WTC11 (cell line): ENCODE data around the gene KCTD2. TPM values are rescaled to one million over a fixed set of nuclear protein-coding genes. Genes with fewer than 3 reads are reported as not detected.

Experiments used
- AFF4 ChIP-seq: sonication (generic); formaldehyde crosslinking; IDR thresholded peaks from 2 replicates; pipeline ENCODE4 v1.8.1; 2023; ENCODE audit warnings: mild to moderate bottlenecking, missing genetic modification reagents, borderline replicate concordance
- ARID4B ChIP-seq: sonication (generic); formaldehyde crosslinking; IDR thresholded peaks from 2 replicates; pipeline ENCODE4 v1.8.0; 2023; ENCODE audit warnings: missing genetic modification reagents, mild to moderate bottlenecking, borderline replicate concordance
- ESRRA ChIP-seq: sonication (generic); formaldehyde crosslinking; IDR thresholded peaks from 2 replicates; pipeline ENCODE4 v1.8.1; 2022; ENCODE audit warnings: mild to moderate bottlenecking, missing genetic modification reagents, borderline replicate concordance
- HMGA2 ChIP-seq: fragments of 250-450 bp; sonication (Bioruptor Pico); IDR thresholded peaks from 2 replicates; pipeline ENCODE4 v1.4.0; 2021; ENCODE audit warnings: mild to moderate bottlenecking, moderate library complexity
- IRF2 ChIP-seq: sonication (generic); formaldehyde crosslinking; IDR thresholded peaks from 2 replicates; pipeline ENCODE4 v1.8.0; 2022; ENCODE audit warnings: low read depth, missing genetic modification reagents, borderline replicate concordance
- MYBL2 ChIP-seq: sonication (generic); formaldehyde crosslinking; IDR thresholded peaks from 2 replicates; pipeline ENCODE4 v1.8.1; 2023; ENCODE audit warnings: mild to moderate bottlenecking, moderate library complexity, missing genetic modification reagents
- NFE2L1 ChIP-seq: sonication (generic); formaldehyde crosslinking; IDR thresholded peaks from 2 replicates; pipeline ENCODE4 v1.8.1; 2023; ENCODE audit warnings: missing genetic modification reagents
- NR1H2 ChIP-seq: sonication (generic); formaldehyde crosslinking; IDR thresholded peaks from 2 replicates; pipeline ENCODE4 v1.9.0; 2021; ENCODE audit warnings: mild to moderate bottlenecking, moderate library complexity, missing genetic modification reagents
- PREB ChIP-seq: sonication (generic); formaldehyde crosslinking; IDR thresholded peaks from 2 replicates; pipeline ENCODE4 v1.8.1; 2022; ENCODE audit warnings: mild to moderate bottlenecking, missing genetic modification reagents, moderate library complexity, borderline replicate concordance
- RELA ChIP-seq: sonication (generic); formaldehyde crosslinking; IDR thresholded peaks from 2 replicates; pipeline ENCODE4 v1.8.1; 2022; ENCODE audit warnings: missing genetic modification reagents, mild to moderate bottlenecking, borderline replicate concordance
- SP1 ChIP-seq: sonication (generic); formaldehyde crosslinking; conservative IDR thresholded peaks from 2 replicates; pipeline ENCODE4 v1.8.1; 2022; ENCODE audit warnings: missing genetic modification reagents
- ZNF416 ChIP-seq: fragments of 250-450 bp; sonication (Bioruptor Pico); IDR thresholded peaks from 2 replicates; pipeline ENCODE4 v1.9.0; 2021; ENCODE audit warnings: mild to moderate bottlenecking, inconsistent platforms
- ZNF423 ChIP-seq: fragments of 250-450 bp; sonication (Bioruptor Pico); IDR thresholded peaks from 2 replicates; pipeline ENCODE4 v2.1.2; 2022; ENCODE audit warnings: mild to moderate bottlenecking, moderate library complexity
- ZNF671 ChIP-seq: fragments of 250-450 bp; sonication (Bioruptor Pico); IDR thresholded peaks from 2 replicates; pipeline ENCODE4 v1.8.0; 2021; ENCODE audit warnings: mild to moderate bottlenecking
- total RNA-seq: library from RNA; stranded (reverse); gene quantifications from 3 replicates; pipeline ENCODE4 v1.2.3, GENCODE V29; 2021
- TF ChIP-seq, protein P1 (sequence below): sonication (generic); formaldehyde crosslinking; IDR thresholded peaks from 2 replicates; pipeline ENCODE4 v1.8.1; 2023; ENCODE audit warnings: mild to moderate bottlenecking, missing genetic modification reagents, moderate library complexity
- TF ChIP-seq, protein P2 (sequence below): sonication (generic); formaldehyde crosslinking; IDR thresholded peaks from 2 replicates; pipeline ENCODE4 v1.8.1; 2022; ENCODE audit warnings: low read depth, missing genetic modification reagents, borderline replicate concordance
- TF ChIP-seq, protein P3 (sequence below): fragments of 250-450 bp; sonication (Bioruptor Pico); IDR thresholded peaks from 2 replicates; pipeline ENCODE4 v1.8.0; 2021; ENCODE audit warnings: mild to moderate bottlenecking
- TF ChIP-seq, protein P4 (sequence below): sonication (generic); formaldehyde crosslinking; IDR thresholded peaks from 2 replicates; pipeline ENCODE4 v1.8.1; 2023; ENCODE audit warnings: mild to moderate bottlenecking, missing genetic modification reagents
- TF ChIP-seq, protein P5 (sequence below): sonication (generic); formaldehyde crosslinking; IDR thresholded peaks from 2 replicates; pipeline ENCODE4 v1.8.1; 2023; ENCODE audit warnings: mild to moderate bottlenecking, missing genetic modification reagents

The KCTD2 gene
- total RNA-seq, 1 experiment from 2014 or later: 31.3 TPM

DNA sequence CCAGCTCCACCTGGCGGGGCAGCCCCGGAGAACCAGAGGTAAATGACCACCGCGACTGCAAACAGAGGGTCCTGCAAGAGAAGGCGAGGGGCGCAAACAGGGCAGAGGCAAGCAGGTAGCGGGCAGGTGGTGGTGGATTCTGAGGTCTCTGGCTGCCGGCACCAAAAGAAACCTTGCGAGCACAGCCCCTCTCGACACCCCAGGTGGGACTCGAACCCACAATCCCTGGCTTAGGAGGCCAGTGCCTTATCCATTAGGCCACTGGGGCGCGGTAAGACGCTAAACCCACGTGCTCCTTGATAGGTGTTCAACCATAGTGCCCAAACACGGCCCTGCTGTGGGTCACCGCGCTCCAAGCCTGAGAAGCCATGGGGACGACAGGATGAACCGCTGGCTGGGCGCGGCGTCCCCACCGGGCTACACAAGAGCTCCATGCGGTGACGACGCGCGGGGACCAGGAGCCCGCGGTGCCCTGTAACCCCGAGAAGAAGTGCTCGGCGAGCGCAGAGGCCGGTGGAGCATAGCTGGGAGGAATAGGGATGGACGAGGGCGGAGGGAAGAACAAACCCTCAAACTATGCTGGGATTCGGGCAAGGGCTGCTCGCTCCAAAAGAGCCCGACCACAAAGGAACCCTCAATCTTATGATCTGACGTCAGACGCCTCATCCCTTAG is 12.7 kb upstream of the KCTD2 start (continued):
- peak; percentile 12; the same call in 1 of the 2 replicates for TF ChIP-seq ARID4B (CRISPR knock-in tag)
- no peak for TF ChIP-seq ZNF423 (CRISPR knock-in tag)
- 0 out of 2 replicates have a peak, but pooled peaks have one; percentile 63 for TF ChIP-seq ZNF671 (CRISPR knock-in tag)
- no peak for TF ChIP-seq ZNF416
- no peak; the same call in 1 of the 2 replicates for TF ChIP-seq ESRRA (CRISPR knock-in tag)
- TF ChIP-seq, protein P1, sequence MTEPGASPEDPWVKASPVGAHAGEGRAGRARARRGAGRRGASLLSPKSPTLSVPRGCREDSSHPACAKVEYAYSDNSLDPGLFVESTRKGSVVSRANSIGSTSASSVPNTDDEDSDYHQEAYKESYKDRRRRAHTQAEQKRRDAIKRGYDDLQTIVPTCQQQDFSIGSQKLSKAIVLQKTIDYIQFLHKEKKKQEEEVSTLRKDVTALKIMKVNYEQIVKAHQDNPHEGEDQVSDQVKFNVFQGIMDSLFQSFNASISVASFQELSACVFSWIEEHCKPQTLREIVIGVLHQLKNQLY (CRISPR knock-in tag): no peak; the same call in 1 of the 2 replicates
- no peak for TF ChIP-seq MYBL2 (CRISPR knock-in tag)
- no peak for TF ChIP-seq NR1H2 (CRISPR knock-in tag)
- TF ChIP-seq, protein P2, sequence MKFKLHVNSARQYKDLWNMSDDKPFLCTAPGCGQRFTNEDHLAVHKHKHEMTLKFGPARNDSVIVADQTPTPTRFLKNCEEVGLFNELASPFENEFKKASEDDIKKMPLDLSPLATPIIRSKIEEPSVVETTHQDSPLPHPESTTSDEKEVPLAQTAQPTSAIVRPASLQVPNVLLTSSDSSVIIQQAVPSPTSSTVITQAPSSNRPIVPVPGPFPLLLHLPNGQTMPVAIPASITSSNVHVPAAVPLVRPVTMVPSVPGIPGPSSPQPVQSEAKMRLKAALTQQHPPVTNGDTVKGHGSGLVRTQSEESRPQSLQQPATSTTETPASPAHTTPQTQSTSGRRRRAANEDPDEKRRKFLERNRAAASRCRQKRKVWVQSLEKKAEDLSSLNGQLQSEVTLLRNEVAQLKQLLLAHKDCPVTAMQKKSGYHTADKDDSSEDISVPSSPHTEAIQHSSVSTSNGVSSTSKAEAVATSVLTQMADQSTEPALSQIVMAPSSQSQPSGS: no peak
- TF ChIP-seq IRF2 (CRISPR knock-in tag): no peak
- TF ChIP-seq HMGA2 (CRISPR knock-in tag): no peak
- TF ChIP-seq SP1: no peak
- TF ChIP-seq PREB (CRISPR knock-in tag): no peak
- no peak for TF ChIP-seq RELA (CRISPR knock-in tag)
- TF ChIP-seq, protein P3, sequence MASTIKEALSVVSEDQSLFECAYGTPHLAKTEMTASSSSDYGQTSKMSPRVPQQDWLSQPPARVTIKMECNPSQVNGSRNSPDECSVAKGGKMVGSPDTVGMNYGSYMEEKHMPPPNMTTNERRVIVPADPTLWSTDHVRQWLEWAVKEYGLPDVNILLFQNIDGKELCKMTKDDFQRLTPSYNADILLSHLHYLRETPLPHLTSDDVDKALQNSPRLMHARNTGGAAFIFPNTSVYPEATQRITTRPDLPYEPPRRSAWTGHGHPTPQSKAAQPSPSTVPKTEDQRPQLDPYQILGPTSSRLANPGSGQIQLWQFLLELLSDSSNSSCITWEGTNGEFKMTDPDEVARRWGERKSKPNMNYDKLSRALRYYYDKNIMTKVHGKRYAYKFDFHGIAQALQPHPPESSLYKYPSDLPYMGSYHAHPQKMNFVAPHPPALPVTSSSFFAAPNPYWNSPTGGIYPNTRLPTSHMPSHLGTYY (CRISPR knock-in tag): no peak
- TF ChIP-seq, protein P4, sequence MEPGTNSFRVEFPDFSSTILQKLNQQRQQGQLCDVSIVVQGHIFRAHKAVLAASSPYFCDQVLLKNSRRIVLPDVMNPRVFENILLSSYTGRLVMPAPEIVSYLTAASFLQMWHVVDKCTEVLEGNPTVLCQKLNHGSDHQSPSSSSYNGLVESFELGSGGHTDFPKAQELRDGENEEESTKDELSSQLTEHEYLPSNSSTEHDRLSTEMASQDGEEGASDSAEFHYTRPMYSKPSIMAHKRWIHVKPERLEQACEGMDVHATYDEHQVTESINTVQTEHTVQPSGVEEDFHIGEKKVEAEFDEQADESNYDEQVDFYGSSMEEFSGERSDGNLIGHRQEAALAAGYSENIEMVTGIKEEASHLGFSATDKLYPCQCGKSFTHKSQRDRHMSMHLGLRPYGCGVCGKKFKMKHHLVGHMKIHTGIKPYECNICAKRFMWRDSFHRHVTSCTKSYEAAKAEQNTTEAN (CRISPR knock-in tag): no peak
- TF ChIP-seq, protein P5, sequence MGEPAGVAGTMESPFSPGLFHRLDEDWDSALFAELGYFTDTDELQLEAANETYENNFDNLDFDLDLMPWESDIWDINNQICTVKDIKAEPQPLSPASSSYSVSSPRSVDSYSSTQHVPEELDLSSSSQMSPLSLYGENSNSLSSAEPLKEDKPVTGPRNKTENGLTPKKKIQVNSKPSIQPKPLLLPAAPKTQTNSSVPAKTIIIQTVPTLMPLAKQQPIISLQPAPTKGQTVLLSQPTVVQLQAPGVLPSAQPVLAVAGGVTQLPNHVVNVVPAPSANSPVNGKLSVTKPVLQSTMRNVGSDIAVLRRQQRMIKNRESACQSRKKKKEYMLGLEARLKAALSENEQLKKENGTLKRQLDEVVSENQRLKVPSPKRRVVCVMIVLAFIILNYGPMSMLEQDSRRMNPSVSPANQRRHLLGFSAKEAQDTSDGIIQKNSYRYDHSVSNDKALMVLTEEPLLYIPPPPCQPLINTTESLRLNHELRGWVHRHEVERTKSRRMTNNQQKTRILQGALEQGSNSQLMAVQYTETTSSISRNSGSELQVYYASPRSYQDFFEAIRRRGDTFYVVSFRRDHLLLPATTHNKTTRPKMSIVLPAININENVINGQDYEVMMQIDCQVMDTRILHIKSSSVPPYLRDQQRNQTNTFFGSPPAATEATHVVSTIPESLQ (CRISPR knock-in tag): no peak
- TF ChIP-seq AFF4 (CRISPR knock-in tag): no peak
- no peak for TF ChIP-seq NFE2L1
